HG03342 (cell line): ENCODE results near the gene SPTLC2.
A peak's percentile ranks its signal among the peaks of the same experiment; 100 is the strongest.

Experiments used
- ATAC-seq: cut with Tn5 transposase; IDR thresholded peaks from one replicate; pipeline ENCODE4 v1.9.1; 2021; ENCODE audit warnings: mild to moderate bottlenecking, moderate library complexity; ENCODE audit not compliant: unreplicated experiment

Gene SPTLC2

GRCh38 chr14:77511486-77512162 is 104.8 kb downstream of the SPTLC2 start:
- ATAC-seq: no peak

DNA sequence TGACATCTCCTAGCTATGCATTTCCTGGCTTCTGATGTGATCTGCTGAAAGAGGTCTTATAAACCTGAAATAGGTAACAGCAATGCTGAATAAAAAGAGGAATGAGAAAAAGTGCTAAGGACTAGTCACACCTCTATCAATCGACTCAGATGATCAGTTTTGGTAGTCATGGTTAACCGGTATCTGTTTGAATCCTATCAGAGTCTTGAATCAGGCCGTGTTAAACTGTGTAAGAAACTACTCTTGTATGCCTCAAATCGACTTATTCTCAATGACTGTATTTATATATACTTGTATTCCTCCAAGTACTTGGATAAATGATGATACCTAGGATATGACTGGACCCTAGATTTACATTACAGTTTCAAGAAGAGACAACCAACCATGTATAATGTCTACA is 107.1 kb downstream of the SPTLC2 start:
- no peak for ATAC-seq

- no peak for ATAC-seq
These were observed 107.6 kb downstream of the SPTLC2 start for GRCh38 chr14:77508876-77509275.

DNA sequence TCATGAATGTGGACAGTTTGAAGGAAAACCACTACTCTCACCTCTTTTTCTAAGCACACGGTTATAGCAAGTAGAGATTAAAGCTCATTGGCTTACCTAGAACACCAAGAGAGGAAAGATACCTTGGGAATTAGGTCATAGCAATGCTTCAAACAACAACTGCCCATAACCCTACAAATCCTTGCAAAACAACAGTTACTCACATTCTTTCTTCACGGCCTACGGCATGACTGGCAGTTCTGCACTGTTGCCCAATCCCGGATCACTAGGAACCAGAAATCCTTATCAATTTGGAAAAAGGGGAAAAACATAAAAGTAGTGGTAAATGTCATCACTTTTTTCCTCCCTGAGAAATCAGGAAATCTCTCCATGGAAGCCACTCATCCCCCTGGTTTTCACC is 108.2 kb downstream of the SPTLC2 start:
- ATAC-seq: no peak

DNA sequence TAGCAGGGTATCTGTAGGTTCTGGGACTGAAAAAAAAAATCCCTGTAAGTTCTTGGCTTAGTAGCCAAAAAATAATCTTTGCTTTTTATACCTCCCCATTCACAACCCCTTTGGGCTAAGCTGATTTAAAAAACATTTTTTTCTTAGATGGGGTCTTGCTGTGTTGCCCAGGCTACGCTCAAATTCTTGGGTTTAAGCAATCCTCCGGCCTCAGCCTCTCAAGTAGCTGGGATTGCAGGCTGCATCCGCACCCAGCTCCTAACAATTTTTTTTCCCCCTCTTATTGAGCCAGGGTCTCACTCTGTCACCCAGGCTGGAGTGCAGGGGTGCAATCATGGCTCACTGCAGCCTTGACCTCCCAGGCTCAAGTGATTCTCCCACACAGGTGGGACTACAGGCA is 108.7 kb downstream of the SPTLC2 start:
- no peak for ATAC-seq

- no peak for ATAC-seq
These were observed 111.4 kb downstream of the SPTLC2 start for GRCh38 chr14:77505031-77505430.

GRCh38 chr14:77503138-77503537 is 113.3 kb downstream of the SPTLC2 start:
- no peak for ATAC-seq

DNA sequence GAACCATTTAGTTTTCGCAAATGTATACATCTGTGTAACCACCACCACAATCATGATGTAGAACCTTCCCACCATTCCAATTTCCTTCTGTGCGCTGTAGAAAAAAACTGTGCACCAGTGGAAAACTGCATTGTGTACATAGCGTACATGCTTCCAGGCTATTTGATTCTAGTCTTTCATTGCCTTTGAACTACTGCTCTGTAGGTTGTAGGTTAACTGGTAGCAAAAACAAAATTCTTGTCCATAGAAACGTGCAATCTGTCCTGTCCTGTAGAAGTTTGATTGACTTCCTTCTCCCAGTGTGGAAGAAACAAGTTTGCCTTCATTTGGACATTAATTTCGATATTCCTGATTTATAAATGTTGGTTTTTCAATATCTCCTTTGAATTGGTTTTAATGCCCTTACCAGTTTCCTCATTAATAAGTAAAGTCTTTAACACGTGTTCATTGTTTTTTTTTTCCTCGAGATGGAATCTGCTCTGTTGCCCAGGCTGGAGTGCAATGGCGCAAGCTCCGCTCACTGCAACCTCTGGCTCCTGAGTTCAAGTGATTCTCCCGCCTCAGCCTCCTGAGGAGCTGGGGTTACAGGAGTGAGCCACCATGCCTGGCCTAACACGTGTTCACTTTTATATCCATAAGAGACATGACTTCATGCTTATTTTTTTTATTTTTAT is 114.2 kb downstream of the SPTLC2 start:
- ATAC-seq: no peak

- ATAC-seq: no peak
These were observed 117.4 kb downstream of the SPTLC2 start for GRCh38 chr14:77498984-77499527.

DNA sequence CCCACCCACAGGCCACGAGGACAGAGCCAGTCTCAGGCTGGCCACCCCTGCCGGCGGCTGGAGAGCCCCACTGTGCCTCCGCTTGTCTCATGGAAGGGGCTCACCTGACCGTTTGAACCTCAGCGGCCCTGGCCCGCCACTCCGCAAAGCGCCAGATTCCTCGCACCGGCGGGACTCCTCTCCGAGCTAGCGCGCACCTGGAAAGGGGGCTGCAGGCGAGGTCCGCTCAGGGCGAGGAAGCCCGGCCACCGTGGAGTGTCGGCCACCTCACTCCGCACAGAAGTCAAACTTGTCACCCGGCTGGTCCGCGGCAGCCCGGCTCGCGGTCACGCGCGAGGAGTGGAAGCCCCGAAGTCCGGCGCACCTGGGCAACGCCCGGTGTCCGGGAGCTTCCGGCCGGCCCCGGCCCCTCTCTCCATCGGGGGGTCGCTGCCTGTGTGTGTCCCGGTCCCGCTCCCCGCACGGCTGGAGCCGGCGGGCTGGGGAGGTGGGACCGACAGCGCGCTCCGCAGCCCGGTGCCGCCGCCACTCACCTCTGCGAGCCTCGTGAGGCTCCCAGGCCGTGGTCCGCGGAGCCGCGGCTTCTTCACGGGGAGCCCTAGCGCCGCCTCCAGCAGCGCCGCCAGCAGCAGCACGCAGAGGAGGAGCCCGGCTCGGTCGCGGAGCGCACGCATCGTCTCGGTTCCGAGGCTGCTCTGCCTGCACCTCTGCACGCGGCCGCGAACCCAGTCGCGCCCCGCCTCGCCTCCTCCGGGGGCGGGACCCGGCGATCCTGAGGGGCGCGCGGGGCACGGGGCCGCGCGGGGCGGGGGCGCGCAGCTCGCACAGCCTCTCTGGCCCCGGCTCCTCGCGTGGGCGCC is 118.1 kb downstream of the SPTLC2 start, which contains the start of gene ISM2:
Gene ISM2 (minus strand): TSS at position 697 of the 860 bp plus-strand sequence. CDS start 23 bp downstream, at position 674.
- ATAC-seq: peak; percentile 74

- ATAC-seq: no peak
These were observed 121.1 kb downstream of the SPTLC2 start for GRCh38 chr14:77495334-77495733.

DNA sequence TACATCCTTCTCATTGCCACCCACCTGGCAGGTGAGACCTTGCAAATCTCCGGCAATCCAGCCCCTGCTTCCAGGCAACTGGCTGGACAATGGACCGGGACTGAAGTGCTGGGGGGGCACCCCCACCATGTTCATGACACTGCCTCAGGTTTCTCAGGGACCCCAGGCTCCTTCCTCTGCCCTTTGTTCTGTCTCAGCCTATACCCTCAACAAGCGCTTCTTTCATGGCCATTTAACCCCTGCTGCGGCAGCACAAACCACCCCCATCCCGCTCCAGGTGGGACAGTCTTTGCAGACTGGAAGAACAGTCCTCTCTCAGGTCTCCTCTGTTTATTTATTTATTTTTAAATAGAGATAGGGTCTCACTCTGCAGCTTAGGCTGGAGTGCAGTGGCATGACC is 125.4 kb downstream of the SPTLC2 start:
- ATAC-seq: no peak

GRCh38 chr14:77490347-77490986 is 126.0 kb downstream of the SPTLC2 start:
- no peak for ATAC-seq

DNA sequence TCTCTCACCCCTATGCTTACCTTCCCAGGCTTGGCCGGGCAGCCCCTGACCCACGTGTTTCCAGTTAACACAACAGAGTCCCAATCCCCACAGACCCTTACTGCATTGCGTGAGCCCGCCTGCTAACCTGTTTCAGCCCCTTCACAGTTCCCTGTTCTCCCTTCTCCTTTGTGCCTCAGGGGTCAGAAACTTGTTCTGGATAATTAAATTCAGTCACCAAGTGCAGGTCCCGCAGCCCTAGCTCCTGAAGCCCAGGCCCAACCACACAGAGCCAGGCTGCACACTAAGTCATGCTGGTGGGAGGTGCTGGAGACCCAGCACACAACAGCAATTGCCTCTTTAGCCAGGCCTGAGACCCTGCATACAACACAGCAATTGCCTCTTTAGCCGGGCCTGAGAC is 127.4 kb downstream of the SPTLC2 start:
- no peak for ATAC-seq

GRCh38 chr14:77488558-77488957 is 127.9 kb downstream of the SPTLC2 start:
- ATAC-seq: no peak

GRCh38 chr14:77485901-77486678 is 130.3 kb downstream of the SPTLC2 start:
- ATAC-seq: no peak

- no peak for ATAC-seq
These were observed 131.2 kb downstream of the SPTLC2 start for GRCh38 chr14:77485256-77485655.

DNA sequence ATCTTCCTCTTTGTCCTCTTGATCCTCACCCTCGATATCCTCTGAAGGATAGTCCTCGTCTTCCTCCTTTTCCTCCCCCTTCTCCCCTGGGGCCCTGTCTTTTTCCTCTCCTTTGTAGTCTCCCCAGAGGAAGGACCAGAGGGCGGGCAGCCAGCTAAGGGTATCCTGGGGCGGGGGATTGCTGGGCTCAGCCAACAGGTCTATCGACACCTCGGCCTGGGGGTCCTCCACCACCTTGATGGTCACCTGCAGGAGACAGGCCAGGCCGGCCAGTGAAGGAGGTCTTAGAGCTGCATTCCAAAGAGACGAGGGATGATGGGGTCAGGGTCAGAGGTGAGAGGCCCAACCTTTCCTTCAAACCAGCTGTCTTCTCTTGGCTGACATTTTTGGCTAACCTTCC is 134.0 kb downstream of the SPTLC2 start:
- no peak for ATAC-seq

GRCh38 chr14:77478796-77479195 is 137.6 kb downstream of the SPTLC2 start:
- peak; percentile 94 for ATAC-seq

DNA sequence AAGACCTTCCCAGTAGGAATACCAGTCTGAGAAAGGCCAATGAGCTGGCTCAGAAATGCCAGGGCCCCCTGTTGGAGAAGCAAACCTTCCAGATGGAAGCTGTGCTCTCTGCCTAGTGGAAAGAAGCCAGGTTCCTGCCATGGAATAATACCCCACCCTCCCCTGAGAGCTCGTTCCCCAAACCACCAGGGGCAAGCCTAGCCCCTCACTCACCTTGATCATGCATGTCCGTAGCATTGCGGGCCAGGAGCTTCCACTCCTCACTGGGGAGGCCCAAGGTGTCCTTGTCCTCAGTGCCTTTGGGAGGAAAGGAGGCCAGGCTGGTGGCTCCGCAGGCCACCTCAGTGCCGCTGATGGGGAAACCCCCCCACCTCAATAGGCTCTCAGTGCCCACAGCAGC is 138.4 kb downstream of the SPTLC2 start:
- no peak for ATAC-seq
